Measurements from ENCODE around the gene VBP1.
A peak's percentile ranks its signal among the peaks of the same experiment; 100 is the strongest.
"Not testable (repeated sequence)": the region's sequence is repeated elsewhere in the genome, so short reads cannot be mapped to it uniquely, and the experiment has no call there.

The VBP1 gene, protein sequence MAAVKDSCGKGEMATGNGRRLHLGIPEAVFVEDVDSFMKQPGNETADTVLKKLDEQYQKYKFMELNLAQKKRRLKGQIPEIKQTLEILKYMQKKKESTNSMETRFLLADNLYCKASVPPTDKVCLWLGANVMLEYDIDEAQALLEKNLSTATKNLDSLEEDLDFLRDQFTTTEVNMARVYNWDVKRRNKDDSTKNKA

DNA sequence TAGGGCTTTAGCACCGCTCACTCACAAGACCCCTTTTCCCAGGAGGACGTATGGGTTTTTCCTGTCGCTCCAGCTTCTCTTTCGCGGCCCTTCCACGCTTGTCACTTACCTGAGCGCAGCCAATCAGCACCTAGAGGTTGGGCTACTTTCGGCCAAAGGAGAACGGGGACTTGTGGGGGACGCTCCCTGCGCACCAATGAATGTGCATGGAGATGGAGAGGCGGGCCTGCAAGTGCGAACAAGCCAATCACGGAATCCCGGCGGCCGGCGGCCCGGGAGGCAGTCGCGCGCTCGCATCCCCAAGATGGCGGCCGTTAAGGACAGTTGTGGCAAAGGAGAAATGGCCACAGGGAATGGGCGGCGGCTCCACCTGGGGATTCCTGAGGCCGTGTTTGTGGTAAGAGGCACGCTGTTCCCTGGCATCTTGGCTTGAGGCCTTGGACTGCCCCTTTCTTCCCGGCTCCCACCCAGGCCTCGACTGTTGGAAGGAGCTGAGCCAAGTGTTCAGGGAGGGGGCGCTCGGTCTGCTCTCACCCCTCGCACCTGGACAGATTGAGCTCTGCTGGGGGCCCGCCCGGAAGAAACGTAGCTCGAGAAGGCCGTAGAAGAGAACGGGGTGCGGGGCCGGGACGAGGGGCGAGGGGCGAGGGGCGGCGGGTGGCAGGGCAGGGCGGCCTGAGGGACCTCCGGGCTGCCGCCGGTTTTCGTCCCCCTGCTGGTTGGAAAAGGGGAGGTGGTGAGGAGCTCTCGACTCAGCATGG, at the start of gene VBP1:
VBP1 (plus strand) TSS at position 282 of the 761 bp plus-strand sequence; CDS start at position 305, 23 bp downstream.
- peak; percentile 65 to 69 for DNase-seq (ENCODE audit: low read depth in 1 of 2, low spot score in 1 of 2)

DNA sequence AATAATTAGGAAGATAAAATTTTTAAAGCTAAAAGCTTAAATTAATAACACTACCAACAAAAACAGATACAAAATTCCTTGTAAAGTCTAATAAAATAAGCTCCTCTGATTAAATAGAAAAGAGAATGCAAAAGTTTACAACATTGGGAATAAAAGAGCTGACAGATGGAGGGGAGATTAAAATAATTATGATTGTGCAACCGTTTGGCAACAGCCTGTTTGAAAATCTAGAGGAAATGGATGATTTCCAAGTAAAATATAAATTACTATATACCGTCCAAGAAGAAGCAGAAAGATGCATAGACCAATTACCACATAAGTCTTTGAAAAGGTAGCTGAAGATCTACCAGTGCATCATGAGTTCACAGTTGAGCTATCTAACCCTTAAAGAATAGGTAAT, 46.4 kb upstream of the VBP1 start:
- DNase-seq (ENCODE audit: low read depth in 1 of 2, low spot score in 1 of 2), result no peak

DNA sequence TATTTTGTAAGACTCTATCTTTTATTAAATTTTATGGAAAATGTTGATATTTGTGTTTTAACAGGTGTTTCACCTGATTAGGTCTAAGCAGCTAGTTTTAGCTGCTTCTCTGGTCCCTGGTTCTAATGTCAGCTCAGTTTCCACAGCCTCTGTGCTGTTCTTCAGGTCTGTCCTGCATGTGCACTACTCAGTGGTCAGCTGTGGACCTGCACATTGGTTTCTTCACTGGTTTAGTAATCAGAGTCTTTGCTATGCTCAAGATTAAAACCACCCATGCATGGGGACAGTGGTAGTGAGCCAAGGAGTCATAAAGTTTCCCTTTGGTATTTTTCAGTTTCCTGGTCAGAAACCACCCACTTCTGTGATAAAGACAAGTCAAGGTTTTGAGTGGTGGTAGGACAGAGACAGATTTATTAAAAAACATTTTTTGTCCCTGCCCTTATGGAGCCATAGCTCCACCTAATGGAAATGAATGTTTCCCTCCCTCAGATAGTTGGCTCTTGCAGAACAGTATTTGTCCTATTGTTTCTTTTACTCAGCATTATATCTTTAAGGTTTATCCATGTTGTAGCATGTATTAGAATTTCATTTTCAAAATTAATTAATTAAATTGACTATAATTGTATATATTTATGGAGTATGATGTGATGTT, 36.8 kb upstream of the VBP1 start:
- DNase-seq (ENCODE audit: low read depth in 1 of 2, low spot score in 1 of 2), result no peak

DNA sequence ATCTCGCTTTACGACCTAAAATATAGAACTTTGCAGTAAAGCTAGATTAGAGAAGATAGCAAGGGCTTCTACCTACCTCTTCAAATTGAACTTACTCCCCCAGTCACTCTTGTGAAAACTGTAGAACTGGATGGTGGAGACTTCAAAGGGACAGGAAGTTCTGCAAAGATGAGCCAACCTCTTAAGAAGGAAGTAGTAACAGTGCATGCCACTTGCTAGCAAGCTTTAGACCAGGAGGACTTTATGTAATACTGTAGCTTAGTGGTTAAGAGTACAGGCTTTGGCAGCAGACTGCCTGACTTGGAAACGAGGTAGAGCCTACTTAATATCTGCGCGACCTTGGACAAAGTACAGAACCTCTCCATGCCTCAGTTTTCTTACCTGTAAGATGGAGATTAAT, 27.5 kb upstream of the VBP1 start:
- DNase-seq (ENCODE audit: low read depth in 1 of 2, low spot score in 1 of 2), result no peak

DNA sequence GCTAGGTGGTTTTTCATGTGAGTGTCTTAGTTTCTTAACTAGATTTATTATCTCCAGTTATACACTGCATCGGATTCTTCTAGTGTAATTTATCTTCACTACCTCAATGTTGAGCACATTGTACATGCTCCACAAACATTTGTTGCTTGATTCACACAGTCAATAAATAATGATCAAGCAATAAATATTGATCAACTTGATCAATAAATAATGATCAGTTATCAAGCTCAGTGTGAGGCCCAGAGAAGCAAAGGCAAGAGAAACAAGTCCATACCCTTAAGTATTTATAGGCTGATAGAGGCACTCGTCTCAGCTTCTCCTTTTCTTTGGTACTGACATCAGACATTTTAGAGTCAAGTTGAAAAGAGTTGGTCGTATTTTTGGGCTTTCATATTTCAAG, 5.1 kb upstream of the VBP1 start:
- no peak for DNase-seq (ENCODE audit: low read depth in 1 of 2, low spot score in 1 of 2)

DNA sequence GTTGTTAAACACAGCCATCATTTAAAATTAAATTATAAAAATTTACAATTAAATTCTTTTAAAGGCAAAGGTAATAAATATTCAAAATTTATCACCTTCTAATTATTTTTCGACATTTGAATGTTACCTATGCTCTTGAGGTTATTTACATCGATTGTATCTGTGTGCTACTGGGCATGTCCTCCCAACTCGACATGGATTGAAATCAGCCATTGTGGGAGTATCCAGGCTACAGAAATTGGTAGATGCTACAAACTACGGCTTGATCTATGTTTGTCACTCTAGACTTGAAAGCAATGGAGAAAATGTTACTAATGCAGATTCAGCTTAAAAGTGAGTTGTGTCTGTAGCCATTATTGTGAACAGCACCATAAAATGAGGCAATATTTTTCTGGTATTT, 2.5 kb upstream of the VBP1 start:
- DNase-seq (ENCODE audit: low read depth in 1 of 2, low spot score in 1 of 2), result no peak

DNA sequence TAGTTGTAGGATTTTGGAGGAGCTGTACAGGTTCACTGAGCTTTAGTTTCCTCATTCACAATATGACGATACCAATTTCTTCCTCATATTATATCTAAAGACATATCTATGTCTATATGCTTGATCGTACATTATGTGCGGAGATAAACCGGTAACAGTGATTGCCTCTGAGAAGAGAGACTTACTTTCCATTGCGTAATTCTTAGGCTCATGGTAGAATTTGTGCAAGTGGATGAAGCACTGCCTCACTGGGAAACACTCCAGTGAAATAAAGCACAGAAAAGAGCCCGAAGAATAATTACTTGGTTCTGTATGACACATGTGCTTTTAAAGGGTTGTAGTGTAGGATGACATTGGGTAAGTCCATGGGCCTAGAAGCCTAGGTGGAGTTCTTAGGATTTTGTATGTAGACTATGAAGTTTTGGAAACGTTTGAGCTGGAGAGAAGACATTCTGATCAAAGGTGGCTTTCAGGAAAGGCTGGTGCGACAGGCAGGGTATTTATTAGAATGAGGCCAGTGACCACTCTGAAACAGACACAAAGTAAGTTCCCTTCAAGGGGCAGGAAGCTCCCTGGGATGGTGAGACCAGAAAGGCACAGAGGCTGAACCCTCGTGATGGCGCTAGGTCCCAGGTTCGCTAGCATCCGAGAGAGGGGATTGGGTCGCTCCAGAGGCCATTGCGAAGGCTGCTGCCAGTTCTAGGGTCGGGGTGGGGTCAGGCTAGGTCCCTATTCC, 649 bp upstream of the VBP1 start:
- DNase-seq (ENCODE audit: low read depth in 1 of 2, low spot score in 1 of 2), result no peak

DNA sequence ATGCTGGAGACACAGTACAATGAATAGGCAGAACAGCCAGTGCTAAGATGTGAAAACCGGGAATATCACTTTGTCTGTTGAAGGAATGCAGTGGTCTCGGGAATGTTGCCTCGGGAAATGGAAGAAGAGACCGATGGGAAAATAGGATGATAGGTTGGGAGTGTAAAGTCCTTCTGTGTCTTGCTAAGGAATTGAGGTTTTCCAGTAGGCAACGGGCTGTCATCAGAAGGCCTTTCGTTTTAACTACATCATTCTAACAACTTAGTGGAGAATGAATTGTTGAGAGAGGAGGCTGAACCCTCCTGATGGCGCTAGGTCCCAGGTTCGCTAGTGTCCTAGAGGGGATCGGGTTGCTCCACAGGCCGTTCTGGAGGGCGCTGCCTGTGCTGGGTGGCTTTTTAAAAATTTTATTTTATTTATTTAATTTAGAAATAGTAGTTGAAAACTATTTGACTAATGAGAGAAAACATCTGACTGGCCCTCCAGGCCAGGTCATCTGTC, 730 bp downstream of the VBP1 start:
- no peak for DNase-seq (ENCODE audit: low read depth in 1 of 2, low spot score in 1 of 2)

DNA sequence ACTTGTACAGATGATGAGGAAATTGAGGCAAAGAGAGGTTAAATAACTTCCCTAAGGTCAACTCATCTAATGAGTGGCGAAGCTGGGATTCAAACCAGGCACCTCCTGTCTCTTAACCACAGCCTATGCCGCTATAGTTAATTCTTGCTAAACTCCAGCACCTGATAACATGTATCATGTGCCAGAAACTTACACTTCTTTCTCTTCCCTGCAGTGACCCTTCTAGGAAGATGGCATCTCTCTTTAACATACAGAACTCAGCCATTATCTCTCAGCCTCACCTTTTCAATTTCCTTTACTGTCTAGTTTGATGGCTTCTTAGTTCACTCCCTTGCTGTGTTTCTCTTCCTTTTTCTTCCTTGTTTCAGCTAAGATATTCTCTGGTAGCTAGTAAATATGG, 2.5 kb downstream of the VBP1 start:
- no peak for DNase-seq (ENCODE audit: low read depth in 1 of 2, low spot score in 1 of 2)

DNA sequence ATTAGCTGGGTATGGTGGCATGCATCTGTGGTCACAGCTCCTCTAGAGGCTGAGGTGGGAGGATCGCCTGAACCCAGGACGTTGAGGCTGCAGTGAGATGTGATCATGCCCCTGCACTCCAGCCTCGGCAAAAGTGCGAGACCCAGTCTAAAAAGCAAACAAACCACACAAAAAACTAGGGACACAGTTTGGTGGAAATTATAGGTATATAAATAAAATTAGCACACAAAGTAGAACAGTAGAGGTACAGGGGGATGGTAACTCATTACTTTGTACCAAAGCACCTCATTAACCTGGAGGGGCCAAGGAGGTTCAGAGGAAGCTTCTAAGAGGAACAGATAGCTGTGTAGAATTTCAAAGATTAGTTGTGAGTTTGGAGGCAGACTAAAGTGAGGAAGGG, 5.1 kb downstream of the VBP1 start:
- no peak for DNase-seq (ENCODE audit: low read depth in 1 of 2, low spot score in 1 of 2)

DNA sequence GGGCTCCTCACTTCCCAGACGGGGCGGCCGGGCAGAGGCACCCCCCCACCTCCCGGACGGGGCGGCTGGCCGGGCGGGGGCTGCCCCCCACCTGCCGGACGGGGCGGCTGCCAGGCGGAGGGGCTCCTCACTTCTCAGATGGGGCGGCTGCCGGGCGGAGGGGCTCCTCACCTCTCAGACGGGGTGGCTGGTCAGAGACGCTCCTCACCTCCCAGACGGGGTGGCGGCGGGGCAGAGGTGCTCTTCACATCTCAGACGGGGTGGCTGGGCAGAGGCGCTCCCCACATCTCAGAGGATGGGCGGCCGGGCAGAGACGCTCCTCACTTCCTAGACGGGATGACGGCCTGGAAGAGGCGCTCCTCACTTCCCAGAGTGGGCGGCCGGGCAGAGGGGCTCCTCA, 7.5 kb downstream of the VBP1 start:
- not testable (repeated sequence) for DNase-seq (ENCODE audit: low read depth in 1 of 2, low spot score in 1 of 2)

DNA sequence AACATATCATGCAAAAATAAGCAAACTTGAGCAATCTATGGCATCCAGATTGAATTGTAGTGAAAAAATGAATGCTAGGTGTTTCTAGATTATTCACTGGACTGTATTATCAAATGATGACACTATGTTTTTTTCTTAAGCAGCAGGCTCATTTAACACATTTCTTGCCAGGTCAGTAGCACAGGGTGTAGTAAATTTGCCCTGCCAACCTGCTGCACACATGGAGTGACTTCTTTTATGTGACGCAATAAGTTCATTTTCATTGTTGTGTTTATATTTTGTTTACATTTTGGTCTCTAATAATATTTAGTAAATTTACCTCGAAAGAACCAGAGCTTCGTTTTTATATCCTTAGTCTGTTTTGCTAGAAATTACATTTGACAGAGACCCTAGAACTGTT, 9.5 kb downstream of the VBP1 start:
- DNase-seq (ENCODE audit: low read depth in 1 of 2, low spot score in 1 of 2), result no peak

DNA sequence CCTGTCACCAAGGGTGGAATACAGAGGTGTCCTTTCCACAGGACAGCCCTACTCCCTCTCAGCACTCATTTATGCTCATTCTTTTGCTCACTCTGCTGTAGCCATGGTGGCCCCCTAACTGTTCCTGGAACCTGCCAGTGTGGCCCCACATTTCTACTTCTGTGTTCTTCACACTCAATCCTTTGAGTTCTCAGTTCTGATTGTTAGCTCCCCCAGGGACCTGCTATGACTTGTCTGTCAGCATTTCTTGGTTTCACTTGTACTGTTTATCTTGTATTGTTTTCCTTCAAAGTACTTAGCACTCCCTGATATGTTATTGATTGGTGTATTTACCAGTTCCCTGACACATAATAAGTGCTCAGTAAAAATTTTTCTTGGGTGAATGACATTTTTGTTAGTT, 14.9 kb downstream of the VBP1 start:
- DNase-seq (ENCODE audit: low read depth in 1 of 2, low spot score in 1 of 2), result no peak

DNA sequence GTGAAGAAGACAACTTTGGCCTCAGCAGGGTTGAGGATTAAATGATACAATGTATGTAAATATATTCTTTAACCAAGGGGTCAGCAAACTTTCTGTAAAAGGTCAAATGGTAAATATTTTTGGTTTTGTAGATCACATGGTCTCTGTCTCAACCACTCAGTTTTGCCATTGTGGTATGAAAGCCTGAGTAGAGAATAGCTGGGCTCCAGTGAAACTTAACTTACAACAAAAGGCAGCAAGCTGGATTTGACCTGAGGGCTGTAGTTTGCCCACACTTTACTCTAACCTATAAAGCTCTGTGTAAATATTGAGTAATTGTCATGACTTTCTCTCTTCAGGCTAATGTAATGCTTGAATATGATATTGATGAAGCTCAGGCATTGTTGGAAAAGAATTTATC, 19.6 kb downstream of the VBP1 start:
- no peak for DNase-seq (ENCODE audit: low read depth in 1 of 2, low spot score in 1 of 2)

DNA sequence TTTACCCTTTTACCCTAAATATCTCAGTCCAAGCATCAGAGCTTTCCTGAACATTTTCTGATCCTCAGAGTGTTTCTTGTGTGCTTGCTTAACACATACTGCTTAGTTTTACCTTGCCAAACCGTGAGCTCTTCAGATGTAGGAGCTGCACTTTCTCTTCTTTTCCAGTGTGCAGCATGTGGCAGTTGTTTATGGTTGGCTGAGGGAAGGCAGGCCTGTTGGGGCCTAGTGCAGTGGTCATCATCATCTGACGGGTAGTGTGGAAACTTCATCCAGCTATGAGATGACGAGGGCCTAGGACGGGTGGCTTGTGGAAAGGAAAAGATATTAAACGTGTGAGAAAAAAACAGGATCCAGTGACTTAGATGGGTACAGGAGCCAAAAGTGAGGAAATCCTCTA, 21.5 kb downstream of the VBP1 start:
- DNase-seq (ENCODE audit: low read depth in 1 of 2, low spot score in 1 of 2), result no peak

DNA sequence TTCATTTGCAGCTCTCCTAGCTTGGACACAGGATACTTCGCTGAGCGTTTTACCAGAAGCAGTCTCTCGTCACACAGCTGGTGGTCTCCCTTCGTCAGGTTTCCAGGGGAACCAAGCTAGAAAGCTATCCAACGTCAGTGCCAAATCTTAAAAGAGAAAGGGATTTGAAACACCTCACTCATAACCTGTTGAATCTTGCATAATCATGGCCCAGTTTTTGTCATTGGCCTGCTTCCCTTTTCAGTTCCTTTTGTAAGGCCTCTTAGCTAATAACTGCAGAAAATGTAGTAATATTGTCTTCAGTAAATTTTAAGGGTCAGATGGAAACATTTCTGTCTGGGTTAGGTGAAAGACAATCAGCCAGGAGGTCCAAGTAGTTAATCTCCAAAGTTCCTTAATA, 26.0 kb downstream of the VBP1 start:
- DNase-seq (ENCODE audit: low read depth in 1 of 2, low spot score in 1 of 2), result no peak

DNA sequence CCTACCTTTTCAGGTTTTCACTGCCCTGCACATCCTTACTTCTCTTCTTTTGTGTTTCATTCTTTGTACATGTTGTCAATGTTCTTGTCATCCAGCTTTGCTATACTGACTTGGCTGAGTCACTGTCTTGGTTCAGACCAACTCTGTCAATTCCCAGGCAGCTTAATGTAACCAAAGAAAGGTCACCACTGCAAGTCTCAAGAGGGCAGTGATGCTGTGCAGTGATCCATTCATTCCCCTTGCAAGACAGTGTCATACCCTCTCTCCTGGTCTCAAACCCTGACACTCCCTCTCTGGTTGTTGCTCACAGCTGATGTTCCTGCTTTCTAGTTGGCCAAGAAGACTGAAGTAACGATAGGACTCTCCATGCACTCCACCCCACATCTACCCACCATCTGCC, 30.5 kb downstream of the VBP1 start:
- DNase-seq (ENCODE audit: low read depth in 1 of 2, low spot score in 1 of 2), result no peak

DNA sequence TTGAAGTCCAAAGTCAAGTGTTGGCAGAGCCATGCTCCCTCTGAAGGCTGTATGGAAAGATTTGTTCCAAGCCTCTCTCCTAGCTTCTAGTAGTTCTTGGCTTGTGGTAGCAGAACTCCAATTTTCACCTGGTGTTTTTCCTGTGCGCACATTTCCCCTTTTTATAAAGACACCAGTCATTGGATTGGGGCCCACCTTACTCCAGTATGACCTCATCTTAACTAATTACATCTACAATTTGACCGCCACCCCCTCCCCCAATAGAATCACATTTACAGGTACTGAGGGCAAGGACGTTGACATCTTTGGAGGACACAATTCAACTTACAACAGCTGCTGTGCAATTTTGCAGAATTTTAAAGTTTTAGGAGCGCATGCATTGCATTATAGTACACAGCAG, 31.2 kb downstream of the VBP1 start:
- DNase-seq (ENCODE audit: low read depth in 1 of 2, low spot score in 1 of 2), result no peak

DNA sequence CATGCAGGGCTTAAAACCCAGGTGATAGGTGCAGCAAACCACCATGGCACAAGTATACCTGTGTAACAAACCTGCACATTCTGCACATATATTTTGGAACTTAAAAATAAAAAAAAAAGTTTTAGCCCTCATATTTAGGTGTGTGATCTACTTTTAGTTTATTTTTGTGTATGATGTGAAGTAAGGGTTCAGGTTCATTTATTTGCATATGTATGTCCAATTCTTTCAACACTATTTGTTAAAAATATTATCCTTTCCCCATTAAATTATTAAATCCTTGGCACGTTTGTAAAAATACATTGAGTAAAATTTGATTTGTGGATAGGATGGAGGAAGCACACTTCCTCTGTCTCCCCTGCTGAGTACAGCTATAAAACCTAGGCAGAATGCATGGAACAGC, 35.1 kb downstream of the VBP1 start:
- no peak for DNase-seq (ENCODE audit: low read depth in 1 of 2, low spot score in 1 of 2)

DNA sequence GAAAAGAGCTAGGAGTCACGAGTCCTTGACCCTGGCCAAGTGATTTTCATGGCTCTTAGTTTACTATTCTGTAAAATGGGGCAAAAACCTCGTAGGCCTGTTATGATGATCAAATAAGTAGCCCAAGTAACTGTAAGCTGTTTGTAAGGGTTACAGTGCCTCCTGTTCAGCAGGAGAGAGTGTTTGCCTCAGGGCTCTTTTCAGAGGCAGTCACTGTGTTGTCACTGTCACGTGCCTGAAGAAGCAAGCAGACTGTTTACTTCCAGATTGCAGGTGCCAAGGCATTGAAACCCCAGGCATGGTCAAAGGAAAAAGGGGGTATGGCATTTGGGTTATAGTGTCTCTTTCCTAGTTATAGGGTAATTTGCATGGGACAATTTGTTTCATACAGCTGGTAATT, 43.5 kb downstream of the VBP1 start:
- DNase-seq (ENCODE audit: low read depth in 1 of 2, low spot score in 1 of 2), result no peak

DNA sequence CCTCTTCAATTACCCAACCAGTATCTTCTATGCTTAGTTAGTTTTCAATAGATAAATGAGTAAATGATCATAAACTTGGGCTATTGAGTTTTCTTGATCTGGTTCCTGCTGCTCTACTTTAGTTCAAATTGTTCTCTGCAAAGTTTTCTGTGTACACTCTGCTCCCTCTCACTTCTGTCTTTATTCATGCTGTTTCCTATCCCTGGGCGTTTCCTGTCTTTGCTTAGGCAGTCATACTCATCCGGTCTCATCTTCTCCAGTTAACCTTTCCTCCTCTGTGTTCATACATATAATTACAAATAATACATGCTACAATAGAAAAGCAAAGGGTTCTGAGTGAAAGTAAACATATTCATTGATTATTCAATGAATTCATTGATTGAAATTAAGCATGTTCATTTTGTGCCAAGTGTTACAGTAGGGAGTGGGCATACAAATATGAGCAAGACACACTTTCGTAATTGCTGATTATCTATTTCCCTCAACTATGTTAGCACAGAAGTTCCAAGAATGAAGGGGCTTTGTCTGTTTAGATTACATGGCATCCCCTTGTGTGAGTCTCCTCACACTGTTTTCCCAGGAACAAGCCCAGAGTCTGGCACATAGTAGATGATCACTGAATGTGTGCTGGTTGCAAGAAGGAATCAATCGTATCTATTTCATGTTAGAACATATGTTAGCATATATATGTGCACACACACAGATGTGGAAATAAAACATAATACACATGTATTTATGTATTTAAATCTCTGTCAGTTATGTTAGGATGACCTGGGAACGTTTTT, 46.9 kb downstream of the VBP1 start:
- DNase-seq (ENCODE audit: low read depth in 1 of 2, low spot score in 1 of 2), result no peak

All from stimulated activated CD4-positive, alpha-beta T cell treated with anti-CD3 and anti-CD28 coated beads, Interleukin-15, amount 100 ng/mL, for 1 hour (primary cell).